AG09319 (cell line): ENCODE data around the gene TMEM30B.
A peak's percentile ranks its signal among the peaks of the same experiment; 100 is the strongest.
"Not testable (repeated sequence)": the region's sequence is repeated elsewhere in the genome, so short reads cannot be mapped to it uniquely, and the experiment has no call there.

ENCODE experiments used
- DNase-seq: peaks from one replicate; pipeline ENCODE4 v3.0.0-alpha.2; 2010; ENCODE audit warnings: low read depth; ENCODE audit errors: extremely low read depth
- CTCF ChIP-seq: IDR thresholded peaks from 2 replicates; pipeline ENCODE4 v1.5.1; 2011; ENCODE audit warnings: low read depth, mild to moderate bottlenecking, inconsistent platforms, low read length, moderate library complexity

TMEM30B gene

GRCh38 chr14:61247935-61248334 is 33.2 kb downstream of the TMEM30B start:
- DNase-seq, result peak; percentile 99
- no peak for TF ChIP-seq CTCF

GRCh38 chr14:61246721-61247120 is 34.4 kb downstream of the TMEM30B start:
- DNase-seq, result no peak
- TF ChIP-seq CTCF, result no peak

- DNase-seq, result no peak
- TF ChIP-seq CTCF, result no peak
Measured at GRCh38 chr14:61244009-61244408, 37.1 kb downstream of the TMEM30B start.

DNA sequence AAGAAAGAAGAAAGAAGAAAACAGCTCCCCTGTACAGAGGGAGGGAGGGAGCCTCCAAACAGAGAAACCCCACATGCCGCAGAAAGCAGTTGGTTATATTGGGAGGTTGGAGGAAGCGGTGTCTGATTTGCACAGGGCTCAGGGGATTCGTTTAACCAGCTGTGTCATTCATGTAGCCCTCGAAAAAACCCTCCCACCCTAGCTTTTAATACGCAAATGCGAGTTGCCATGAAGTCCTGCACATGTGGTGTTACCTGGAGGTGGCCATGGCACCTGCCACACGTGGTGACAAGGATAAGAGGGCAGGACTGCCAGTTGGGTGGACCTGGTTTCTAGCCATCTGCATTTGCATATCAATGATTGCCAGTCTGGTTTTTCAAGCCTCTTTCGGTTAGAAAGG is 40.9 kb downstream of the TMEM30B start:
- no peak for TF ChIP-seq CTCF
- no peak for DNase-seq

GRCh38 chr14:61239285-61239684 is 41.9 kb downstream of the TMEM30B start:
- not testable (repeated sequence) for DNase-seq

DNA sequence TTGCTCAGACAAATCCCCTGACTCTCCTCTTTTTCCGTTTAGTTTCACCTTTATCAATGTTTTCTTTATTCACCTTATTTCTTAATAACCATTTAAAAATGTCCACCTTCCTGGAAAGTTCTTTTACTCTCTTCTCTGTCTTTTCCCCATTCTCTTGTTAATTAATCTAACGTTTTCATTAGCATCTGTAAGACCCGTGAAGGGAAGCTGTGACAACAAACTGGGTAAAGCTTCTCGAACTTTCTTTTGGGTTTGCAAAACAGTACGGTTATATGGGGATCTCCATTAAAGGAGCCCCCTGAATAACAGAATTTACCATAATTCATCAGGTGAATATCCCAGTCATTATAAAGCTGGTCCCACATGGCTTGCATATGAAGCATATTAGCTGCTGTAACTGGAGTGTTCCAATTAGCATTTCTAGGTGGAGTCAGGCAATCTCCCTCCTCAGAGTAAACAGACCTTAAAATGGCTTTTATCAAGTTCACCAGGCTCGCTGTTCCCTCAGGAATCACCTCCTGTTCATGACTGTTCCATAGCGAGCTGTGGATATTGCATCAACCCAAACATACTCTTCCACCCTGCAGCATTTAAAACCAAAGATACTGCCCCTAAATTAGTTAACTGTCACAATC is 42.4 kb downstream of the TMEM30B start:
- no peak for DNase-seq
- TF ChIP-seq CTCF, result no peak

DNA sequence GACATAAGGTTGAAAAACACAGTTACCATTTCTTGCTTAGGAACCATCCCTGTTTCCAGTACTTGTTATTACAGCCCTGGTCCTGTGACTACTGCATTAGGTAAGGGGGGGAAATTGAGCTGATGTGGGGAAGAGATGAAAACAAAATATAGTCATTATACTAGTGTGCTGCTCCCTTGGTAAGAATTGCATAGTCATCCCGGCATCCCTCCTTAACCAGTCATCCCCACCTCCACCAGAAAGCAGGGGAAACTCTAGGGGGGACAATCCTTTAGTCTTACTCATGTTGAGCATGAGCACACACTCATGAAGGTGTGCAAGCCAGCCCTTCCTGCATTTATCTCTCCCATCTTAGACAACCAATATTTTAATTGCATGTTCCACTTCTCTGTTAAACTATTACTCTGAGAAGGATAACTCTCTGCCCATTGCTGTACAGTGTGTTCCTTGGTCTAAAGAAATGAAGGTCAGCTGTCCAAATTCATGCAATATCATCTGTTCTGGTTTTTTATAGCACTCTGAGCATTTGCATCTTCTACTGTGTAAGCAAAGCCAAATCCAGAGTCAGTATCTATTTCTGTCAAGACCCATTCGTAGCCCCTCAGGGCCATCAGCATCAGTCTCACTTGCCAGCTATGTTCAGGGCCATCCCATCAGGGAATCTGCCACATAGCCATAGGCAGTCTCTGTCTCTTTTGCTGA is 46.8 kb downstream of the TMEM30B start:
- DNase-seq, result no peak
- TF ChIP-seq CTCF, result no peak

DNA sequence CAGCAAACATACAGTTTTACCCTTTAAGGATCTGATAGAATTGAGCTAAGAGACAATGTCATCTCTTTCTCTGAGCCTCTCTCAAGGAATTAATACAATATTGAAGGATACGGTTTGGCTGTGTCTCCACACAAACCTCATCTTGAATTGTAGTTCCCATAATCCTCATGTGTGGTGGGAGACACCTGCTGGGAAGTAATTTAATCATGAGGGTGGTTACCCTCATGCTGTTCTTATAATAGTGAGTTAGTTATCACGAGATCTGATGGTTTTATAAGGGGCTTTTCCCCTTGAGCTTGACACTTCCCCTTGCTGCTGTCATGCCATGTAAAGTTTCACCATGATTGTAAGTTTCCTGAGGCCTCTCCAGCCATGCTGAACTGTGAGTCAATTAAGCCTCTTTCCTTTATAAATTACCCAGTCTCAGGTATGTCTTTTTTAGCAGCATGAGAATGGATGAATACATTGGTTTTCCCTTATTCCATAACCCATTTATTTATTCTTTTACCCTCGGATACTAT is 47.6 kb downstream of the TMEM30B start:
- no peak for DNase-seq
- TF ChIP-seq CTCF, result no peak
